ENCODE data around the gene BRWD1.

The BRWD1 gene

GRCh38 chr21:39313571-39314142 is at the start of gene BRWD1:
Gene BRWD1 (minus strand): TSS chr21:39313632. CDS start chr21:39313491, 141 bp downstream.
- peak; percentile 90 for DNase-seq (ENCODE audit: low spot score)

- no peak for DNase-seq (ENCODE audit: low spot score)
Observed at GRCh38 chr21:39362733-39363132, 49.3 kb upstream of the BRWD1 start.

GRCh38 chr21:39359382-39359781 is 46.0 kb upstream of the BRWD1 start:
- DNase-seq (ENCODE audit: low spot score) = no peak

- no peak for DNase-seq (ENCODE audit: low spot score)
Observed at GRCh38 chr21:39353295-39353694, 39.9 kb upstream of the BRWD1 start.

GRCh38 chr21:39350094-39351005 is 36.9 kb upstream of the BRWD1 start:
- DNase-seq (ENCODE audit: low spot score) = no peak

- DNase-seq (ENCODE audit: low spot score) = peak; percentile 98
Observed at GRCh38 chr21:39349211-39350093, 36.0 kb upstream of the BRWD1 start.

- peak; percentile 91 for DNase-seq (ENCODE audit: low spot score)
Observed at GRCh38 chr21:39348355-39349210, 35.2 kb upstream of the BRWD1 start, which contains the start of gene HMGN1. Gene HMGN1 (minus strand): TSS chr21:39349088. CDS start chr21:39348917, 171 bp downstream.

GRCh38 chr21:39348040-39348354 is 34.6 kb upstream of the BRWD1 start:
- no peak for DNase-seq (ENCODE audit: low spot score)

- DNase-seq (ENCODE audit: low spot score) = no peak
Observed at GRCh38 chr21:39347537-39347936, 34.1 kb upstream of the BRWD1 start.

- no peak for DNase-seq (ENCODE audit: low spot score)
Observed at GRCh38 chr21:39346671-39347331, 33.4 kb upstream of the BRWD1 start.

GRCh38 chr21:39346206-39346605 is 32.8 kb upstream of the BRWD1 start:
- DNase-seq (ENCODE audit: low spot score) = no peak

GRCh38 chr21:39345440-39345839 is 32.0 kb upstream of the BRWD1 start:
- DNase-seq (ENCODE audit: low spot score) = peak; percentile 27

GRCh38 chr21:39344848-39345247 is 31.4 kb upstream of the BRWD1 start:
- DNase-seq (ENCODE audit: low spot score) = no peak

GRCh38 chr21:39341249-39341923 is 28.0 kb upstream of the BRWD1 start:
- no peak for DNase-seq (ENCODE audit: low spot score)

- DNase-seq (ENCODE audit: low spot score) = no peak
Observed at GRCh38 chr21:39340687-39341086, 27.3 kb upstream of the BRWD1 start.

- DNase-seq (ENCODE audit: low spot score) = no peak
Observed at GRCh38 chr21:39339231-39339630, 25.8 kb upstream of the BRWD1 start.

- no peak for DNase-seq (ENCODE audit: low spot score)
Observed at GRCh38 chr21:39336457-39337008, 23.1 kb upstream of the BRWD1 start.

- DNase-seq (ENCODE audit: low spot score) = no peak
Observed at GRCh38 chr21:39334611-39335010, 21.2 kb upstream of the BRWD1 start.

GRCh38 chr21:39332175-39332574 is 18.7 kb upstream of the BRWD1 start:
- no peak for DNase-seq (ENCODE audit: low spot score)

- DNase-seq (ENCODE audit: low spot score) = no peak
Observed at GRCh38 chr21:39330001-39330400, 16.6 kb upstream of the BRWD1 start.
